Upper lobe of left lung (tissue), 6 donors: ENCODE results near the gene ARHGEF3. TPM values are rescaled to one million over a fixed set of nuclear protein-coding genes. Genes with fewer than 3 reads are reported as not detected.

ENCODE experiments used
- ATAC-seq, 2 donors: fragments of 200-7000 bp; cut with Tn5 transposase; one replicate each; pipeline ENCODE4 v1.9.1; 2022; ENCODE audit warnings: mild to moderate bottlenecking in 2 of 2, moderate library complexity in 2 of 2; ENCODE audit not compliant: low FRiP score in 2 of 2
- DNase-seq, 2 donors: peaks; one replicate each; pipeline ENCODE4 v3.0.0-alpha.2; 2019 to 2020
- H3K27ac ChIP-seq, 4 donors: fragments of 200-600 bp; sonication (generic); one replicate each; pipeline ENCODE4 v1.5.1; 2016 to 2019
- H3K27me3 ChIP-seq, 4 donors: fragments of 200-600 bp; sonication (generic); one replicate each; pipeline ENCODE4 v1.5.1; 2017 to 2019
- H3K36me3 ChIP-seq, 4 donors: fragments of 200-600 bp; sonication (generic); one replicate each; pipeline ENCODE4 v1.5.1; 2016 to 2019
- H3K4me1 ChIP-seq, 4 donors: fragments of 200-600 bp; sonication (generic); one replicate each; pipeline ENCODE4 v1.5.1; 2018 to 2019
- H3K4me3 ChIP-seq, 4 donors: fragments of 200-600 bp; sonication (generic); one replicate each; pipeline ENCODE4 v1.5.1; 2017 to 2019; ENCODE audit warnings: mild to moderate bottlenecking in 2 of 4, moderate library complexity in 1 of 4
- H3K9me3 ChIP-seq, 4 donors: fragments of 200-600 bp; sonication (generic); one replicate each; pipeline ENCODE4 v1.5.1; 2018 to 2019
- EP300 ChIP-seq, 4 donors: sonication (generic); formaldehyde crosslinking; IDR thresholded peaks; one replicate each; pipeline ENCODE4 v1.5.1; 2017; ENCODE audit warnings: antibody characterized with exemption in 4 of 4, control low read depth in 2 of 4
- POLR2A ChIP-seq, 4 donors: fragments of 450-650 bp; IDR thresholded peaks; one replicate each; pipeline ENCODE4 v1.5.1; 2016 to 2017; ENCODE audit warnings: antibody characterized with exemption in 4 of 4, mild to moderate bottlenecking in 2 of 4
- POLR2AphosphoS5 ChIP-seq, 2 donors: sonication (generic); formaldehyde crosslinking; IDR thresholded peaks; one replicate each; pipeline ENCODE4 v1.5.1; 2017; ENCODE audit warnings: antibody characterized with exemption in 2 of 2
- WGBS, 2 donors: methylation state at CpG; one replicate each; pipeline ENCODE4 v1.1.5; 2017 to 2018; 5-methylcytosine and 5-hydroxymethylcytosine counted together
- total RNA-seq, 6 donors: library from RNA; depleted of rRNA in 4 of 6; stranded (reverse); fragments of >200 nt in 4 of 6; gene quantifications; one replicate each; pipeline versions ENCODE4 v1.1.0 to v1.2.1, GENCODE V29; 2016 to 2021
- TF ChIP-seq, protein P1 (sequence below), 6 experiments: fragments of 450-650 bp in 4 of 6; fragments of 200-600 bp in 2 of 6; sonication (generic) in 2 of 6; IDR thresholded peaks; one replicate each; pipeline ENCODE4 v1.5.1; 2016 to 2019; ENCODE audit warnings: antibody characterized with exemption in 6 of 6
- donor health status: DM: no; HTN: no; CAD: no; lungs with moderate emphysema.
- donor health status: DM: no; HTN: yes; CAD: no; lungs with severe emphysema.

Gene ARHGEF3
- total RNA-seq, 6 donors from 2014 or later, result 26.6 to 38.9 (median 30.0) TPM

DNA sequence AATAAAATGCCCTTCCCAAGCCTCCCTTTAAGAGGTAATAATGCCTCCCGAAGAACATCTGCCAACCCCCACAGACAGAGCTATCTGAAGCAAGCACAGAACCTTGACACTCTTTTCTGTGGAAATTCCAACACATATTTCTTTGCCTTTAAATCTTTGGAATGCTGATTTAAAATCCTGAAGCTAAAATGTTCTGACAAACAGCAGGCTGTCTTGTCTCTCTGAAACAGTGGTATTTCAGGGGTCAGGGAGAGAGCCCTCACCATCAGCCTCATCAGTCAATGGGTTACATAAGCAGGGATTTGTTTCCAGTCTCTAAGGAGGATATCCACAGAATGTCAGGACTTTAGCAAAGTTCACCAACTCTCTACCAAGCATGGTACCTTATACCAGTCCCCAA is 27.8 kb upstream of the ARHGEF3 start:
- DNase-seq (no peak), ATAC-seq (no peak)
- Histone ChIP-seq H3K9me3 (no peaks in the 10 kb centered on the region), H3K4me3 (no peak overlapping the region), H3K4me1 (no peaks in the 10 kb centered on the region), H3K36me3 (no peaks in the 10 kb centered on the region), H3K27ac (no peak overlapping the region), H3K27me3 (no peaks in the 10 kb centered on the region)
- WGBS, 2 donors, result 77 to 94% methylated on average over 1 of the region's 1 CpG
- no peak for TF ChIP-seq POLR2A (IDR thresholded peaks at IDR 0.05)
- no peak for TF ChIP-seq EP300 (IDR thresholded peaks at IDR 0.05)
- no peak for TF ChIP-seq POLR2AphosphoS5 (IDR thresholded peaks at IDR 0.05)
- TF ChIP-seq, protein P1, sequence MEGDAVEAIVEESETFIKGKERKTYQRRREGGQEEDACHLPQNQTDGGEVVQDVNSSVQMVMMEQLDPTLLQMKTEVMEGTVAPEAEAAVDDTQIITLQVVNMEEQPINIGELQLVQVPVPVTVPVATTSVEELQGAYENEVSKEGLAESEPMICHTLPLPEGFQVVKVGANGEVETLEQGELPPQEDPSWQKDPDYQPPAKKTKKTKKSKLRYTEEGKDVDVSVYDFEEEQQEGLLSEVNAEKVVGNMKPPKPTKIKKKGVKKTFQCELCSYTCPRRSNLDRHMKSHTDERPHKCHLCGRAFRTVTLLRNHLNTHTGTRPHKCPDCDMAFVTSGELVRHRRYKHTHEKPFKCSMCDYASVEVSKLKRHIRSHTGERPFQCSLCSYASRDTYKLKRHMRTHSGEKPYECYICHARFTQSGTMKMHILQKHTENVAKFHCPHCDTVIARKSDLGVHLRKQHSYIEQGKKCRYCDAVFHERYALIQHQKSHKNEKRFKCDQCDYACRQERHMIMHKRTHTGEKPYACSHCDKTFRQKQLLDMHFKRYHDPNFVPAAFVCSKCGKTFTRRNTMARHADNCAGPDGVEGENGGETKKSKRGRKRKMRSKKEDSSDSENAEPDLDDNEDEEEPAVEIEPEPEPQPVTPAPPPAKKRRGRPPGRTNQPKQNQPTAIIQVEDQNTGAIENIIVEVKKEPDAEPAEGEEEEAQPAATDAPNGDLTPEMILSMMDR (IDR thresholded peaks at IDR 0.05), result no peak

DNA sequence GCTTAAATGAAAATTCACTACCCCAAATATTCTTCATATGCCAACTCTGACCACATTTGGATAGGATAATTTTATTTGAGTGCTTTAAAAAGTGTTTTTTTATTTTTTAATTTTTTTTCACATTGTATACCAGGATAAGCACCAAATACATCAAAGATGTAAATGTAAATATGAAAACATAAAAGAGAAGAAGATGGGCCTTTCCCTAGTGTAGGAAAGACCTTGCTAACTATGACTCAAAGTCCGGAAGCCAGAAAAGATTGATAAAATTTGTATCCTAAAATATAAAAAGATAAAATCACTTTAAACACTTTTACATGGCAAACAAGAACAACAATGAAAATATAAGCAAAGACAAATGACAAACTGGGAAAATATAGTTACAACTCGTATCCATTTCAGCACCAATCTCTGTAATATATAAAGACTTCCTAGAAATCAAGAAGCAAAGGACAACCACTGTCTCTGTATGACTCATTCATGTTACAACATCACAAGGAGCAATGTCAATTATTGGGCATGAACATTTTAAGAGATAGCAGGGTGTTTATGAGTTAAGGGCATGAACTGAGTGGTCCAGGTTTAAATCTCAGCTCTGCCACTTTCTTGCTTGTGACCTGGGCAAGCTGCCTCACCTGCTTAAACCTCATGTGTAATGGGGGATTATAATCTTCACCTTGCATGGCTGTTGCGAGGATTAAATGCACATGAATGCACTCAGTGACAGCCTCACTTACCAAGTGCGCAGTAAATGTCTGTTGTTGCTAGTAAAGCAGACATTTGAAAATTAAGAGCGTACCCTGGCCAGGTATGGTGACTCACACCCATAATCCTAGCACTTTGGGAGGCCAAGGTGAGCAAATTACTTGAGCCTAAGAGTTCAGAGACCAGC is 25.3 kb upstream of the ARHGEF3 start:
- no peaks in the 10 kb centered on the region for H3K27me3 ChIP-seq
- no peaks in the 10 kb centered on the region for H3K9me3 ChIP-seq
- DNase-seq (no peak), ATAC-seq (peak in 1 of 2 donors; percentile 46)
- peaks cover 0 to 11% (median 2%) of the 10 kb centered on the region in 4 donors for H3K4me1 ChIP-seq
- TF ChIP-seq, protein P1 (IDR thresholded peaks at IDR 0.05), result no peak
- TF ChIP-seq EP300 (IDR thresholded peaks at IDR 0.05), result no peak
- no peak for TF ChIP-seq POLR2AphosphoS5 (IDR thresholded peaks at IDR 0.05)
- no peak for TF ChIP-seq POLR2A (IDR thresholded peaks at IDR 0.05)
- H3K4me3 ChIP-seq, result no peak overlapping the region
- H3K27ac ChIP-seq, result no peak overlapping the region
- 85 to 92% methylated on average over 5 of the region's 5 CpGs for whole genome bisulfite sequencing, 2 donors
- no peaks in the 10 kb centered on the region for H3K36me3 ChIP-seq

DNA sequence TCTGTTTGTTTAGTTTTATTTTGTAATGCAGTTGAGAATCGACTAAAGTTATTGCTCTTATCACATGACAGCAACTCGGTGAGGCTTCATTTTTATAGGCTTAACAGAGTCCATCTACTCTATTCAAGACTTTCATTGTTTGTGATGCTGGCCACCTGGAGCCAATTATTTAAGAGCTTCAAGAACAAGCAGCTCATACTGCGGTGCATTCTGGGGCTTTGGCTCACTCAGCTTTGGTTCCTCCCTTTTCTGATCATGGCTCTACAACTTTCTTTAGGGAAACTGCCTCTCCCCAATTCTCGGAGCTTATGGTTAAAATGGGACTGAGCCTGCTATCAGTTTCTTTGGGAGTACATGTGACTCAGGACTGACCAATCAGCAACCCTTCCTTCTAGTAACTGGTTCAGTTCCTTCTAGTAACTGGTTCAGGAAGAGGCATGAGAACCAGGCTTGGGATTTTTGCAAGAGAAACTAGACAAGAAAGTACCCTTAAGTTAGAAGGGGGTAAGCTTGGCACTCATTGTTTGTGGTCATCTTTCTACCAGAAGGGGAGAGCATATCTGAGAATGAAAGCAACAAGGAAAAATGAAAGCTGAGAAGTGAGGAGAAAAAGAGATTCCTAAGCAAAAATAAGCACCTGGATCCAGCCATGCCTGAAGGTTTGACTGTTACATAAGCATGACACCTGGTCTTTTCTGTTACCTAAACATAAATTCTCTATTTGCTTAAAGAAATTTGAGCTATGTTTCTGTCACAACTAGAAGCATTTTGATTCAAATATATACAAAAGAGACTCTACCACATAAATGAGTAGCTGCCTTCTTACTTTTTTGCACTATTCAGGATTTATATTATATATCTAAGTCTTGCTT is 24.1 kb upstream of the ARHGEF3 start:
- H3K4me1 ChIP-seq, result peaks cover 0 to 11% (median 2%) of the 10 kb centered on the region in 4 donors
- no peaks in the 10 kb centered on the region for H3K27me3 ChIP-seq
- no peak overlapping the region for H3K27ac ChIP-seq
- WGBS, 2 donors, result 61 to 71% methylated on average over 4 of the region's 4 CpGs
- H3K9me3 ChIP-seq, result no peaks in the 10 kb centered on the region
- H3K4me3 ChIP-seq, result no peak overlapping the region
- no peak for TF ChIP-seq POLR2AphosphoS5 (IDR thresholded peaks at IDR 0.05)
- no peak for TF ChIP-seq POLR2A (IDR thresholded peaks at IDR 0.05)
- TF ChIP-seq, protein P1 (IDR thresholded peaks at IDR 0.05), result no peak
- TF ChIP-seq EP300 (IDR thresholded peaks at IDR 0.05), result no peak
- H3K36me3 ChIP-seq, result no peaks in the 10 kb centered on the region
- DNase-seq (no peak), ATAC-seq (no peak)

DNA sequence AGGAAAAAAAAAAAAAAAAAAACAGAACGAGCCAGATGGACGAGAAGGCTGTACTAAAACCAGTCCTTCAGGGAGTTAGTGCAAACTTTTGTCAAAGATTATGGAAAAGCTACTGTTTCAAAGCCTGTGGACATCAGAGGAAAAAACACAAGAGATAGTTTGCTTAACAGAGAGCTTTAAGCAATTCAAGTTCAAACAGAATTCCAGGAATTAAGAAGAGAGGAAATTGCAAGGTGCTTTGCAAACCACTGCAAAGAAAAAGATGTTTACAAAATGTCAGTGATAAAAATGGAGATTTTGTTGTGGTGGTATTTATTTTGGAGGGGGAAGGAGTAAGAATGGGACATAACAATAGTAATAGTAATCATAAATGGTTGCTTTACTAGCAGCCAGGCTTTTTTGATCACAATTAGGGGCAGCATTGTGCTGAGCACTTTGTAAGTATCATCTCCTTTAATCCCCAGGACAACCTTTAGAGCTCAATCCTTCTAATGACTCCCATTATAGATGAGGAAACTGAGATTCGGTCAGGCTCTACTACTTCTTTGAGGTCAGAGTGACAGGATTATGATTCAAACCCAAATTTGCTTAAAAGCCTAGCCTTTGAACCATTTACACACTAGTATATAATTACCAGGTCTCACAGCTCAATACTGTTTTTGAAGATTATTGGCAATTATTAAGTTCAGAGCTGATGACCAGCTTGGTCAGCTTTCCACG is 22.4 kb upstream of the ARHGEF3 start:
- ATAC-seq (no peak), DNase-seq (no peak)
- WGBS, 2 donors, result 36 to 40% methylated on average over 4 of the region's 4 CpGs
- Histone ChIP-seq H3K27me3 (no peaks in the 10 kb centered on the region), H3K9me3 (no peaks in the 10 kb centered on the region), H3K36me3 (no peaks in the 10 kb centered on the region), H3K4me1 (peaks cover 0 to 11% (median 2%) of the 10 kb centered on the region in 4 donors), H3K27ac (peak overlapping the region in 1 of 4 donors; percentile 15), H3K4me3 (no peak overlapping the region)
- TF ChIP-seq EP300 (IDR thresholded peaks at IDR 0.05) (no peak), POLR2A (IDR thresholded peaks at IDR 0.05) (no peak)
